ENCODE data around the gene RHOBTB3. TPM values are rescaled to one million over a fixed set of nuclear protein-coding genes. Genes with fewer than 3 reads are reported as not detected.

RHOBTB3 gene
- total RNA-seq, 2 donors from 2014 or later = 432 to 444 TPM

DNA sequence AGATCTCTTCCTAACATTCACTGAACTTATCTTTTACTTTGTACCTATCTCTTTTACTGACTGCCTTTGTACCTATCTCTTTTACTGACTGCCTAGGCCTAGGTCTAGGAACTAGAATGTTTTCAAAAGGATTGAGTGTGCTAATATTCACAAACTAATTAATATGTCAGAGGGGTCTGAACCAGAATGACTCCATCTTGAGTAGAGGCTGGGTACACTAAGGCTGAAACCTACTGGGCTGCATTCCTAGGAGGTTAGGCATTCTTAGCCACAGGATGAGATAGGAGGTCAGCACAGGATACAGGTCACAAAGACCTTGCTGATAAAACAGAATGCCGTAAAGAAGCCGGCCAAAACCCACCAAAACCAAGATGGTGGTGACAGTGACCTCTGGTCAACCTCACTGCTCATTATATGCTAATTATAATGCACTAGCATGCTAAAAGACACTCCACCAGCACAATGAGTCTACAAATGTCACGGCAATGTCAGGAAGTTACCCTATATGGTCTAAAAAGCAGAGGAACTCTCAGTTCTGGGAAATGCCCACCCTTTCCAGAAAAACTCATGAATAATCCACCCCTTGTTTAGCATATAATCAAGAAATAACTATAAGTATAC, 2.5 kb upstream of the RHOBTB3 start:
- H3K27ac ChIP-seq (ENCODE audit: low read depth, low read length) = no peak overlapping the region
- H3K9me3 Mint-ChIP-seq = no peaks in the 10 kb centered on the region
- H3K27me3 Mint-ChIP-seq (ENCODE audit: insufficient read depth) = peaks cover 10% of the 10 kb centered on the region
- peaks cover 8% of the 10 kb centered on the region for H3K4me1 ChIP-seq (ENCODE audit: control insufficient read depth, insufficient read depth, low read length)
- H3K4me3 ChIP-seq (ENCODE audit: low read length) = no peak overlapping the region
- 77 to 87% methylated on average over 3 of the region's 3 CpGs for WGBS, 2 experiments (ENCODE audit: insufficient coverage in 1 of 2, insufficient read length in 1 of 2)
- peak; percentile 61 for DNase-seq
- H3K4me1 Mint-ChIP-seq = peaks cover 56% of the 10 kb centered on the region
- peak overlapping the region; percentile 65 for H3K27ac Mint-ChIP-seq
- H3K36me3 ChIP-seq (ENCODE audit: control insufficient read depth, insufficient read depth, low read length) = peaks cover 68% of the 10 kb centered on the region
- H3K36me3 Mint-ChIP-seq (ENCODE audit: low read depth) = peaks cover 18% of the 10 kb centered on the region
- TF ChIP-seq CTCF (conservative IDR thresholded peaks at IDR 0.05) = no peak
- H3K9ac ChIP-seq (ENCODE audit: extremely low read depth, low read length, poor library complexity, severe bottlenecking) = no peak overlapping the region
- no peak overlapping the region for H3K4me3 Mint-ChIP-seq
- no peaks in the 10 kb centered on the region for H3K9me3 ChIP-seq (ENCODE audit: control insufficient read depth, low read length)
- H3K27me3 ChIP-seq (ENCODE audit: control insufficient read depth, insufficient read depth, low read length, poor library complexity, severe bottlenecking) = no peaks in the 10 kb centered on the region

GRCh38 chr5:95729115-95730010, 1.8 kb upstream of the RHOBTB3 start:
- Histone ChIP-seq H3K27me3 (ENCODE audit: control insufficient read depth, insufficient read depth, low read length, poor library complexity, severe bottlenecking) (no peaks in the 10 kb centered on the region), H3K4me1 (ENCODE audit: control insufficient read depth, insufficient read depth, low read length) (peaks cover 8% of the 10 kb centered on the region), H3K27ac (ENCODE audit: low read depth, low read length) (no peak overlapping the region), H3K9me3 (ENCODE audit: control insufficient read depth, low read length) (no peaks in the 10 kb centered on the region), H3K36me3 (ENCODE audit: control insufficient read depth, insufficient read depth, low read length) (peaks cover 69% of the 10 kb centered on the region), H3K9ac (ENCODE audit: extremely low read depth, low read length, poor library complexity, severe bottlenecking) (no peak overlapping the region), H3K4me3 (ENCODE audit: low read length) (peak overlapping the region; percentile 89)
- no peak for TF ChIP-seq CTCF (conservative IDR thresholded peaks at IDR 0.05)
- peaks cover 10% of the 10 kb centered on the region for H3K27me3 Mint-ChIP-seq (ENCODE audit: insufficient read depth)
- DNase-seq = no peak
- H3K4me3 Mint-ChIP-seq = peak overlapping the region; percentile 90
- peak overlapping the region; percentile 65 for H3K27ac Mint-ChIP-seq
- peaks cover 24% of the 10 kb centered on the region for H3K36me3 Mint-ChIP-seq (ENCODE audit: low read depth)
- no peaks in the 10 kb centered on the region for H3K9me3 Mint-ChIP-seq
- peaks cover 51% of the 10 kb centered on the region for H3K4me1 Mint-ChIP-seq
- 91 to 93% methylated on average over 6 to 7 of the region's 8 CpGs for WGBS, 2 experiments (ENCODE audit: insufficient coverage in 1 of 2, insufficient read length in 1 of 2)

DNA sequence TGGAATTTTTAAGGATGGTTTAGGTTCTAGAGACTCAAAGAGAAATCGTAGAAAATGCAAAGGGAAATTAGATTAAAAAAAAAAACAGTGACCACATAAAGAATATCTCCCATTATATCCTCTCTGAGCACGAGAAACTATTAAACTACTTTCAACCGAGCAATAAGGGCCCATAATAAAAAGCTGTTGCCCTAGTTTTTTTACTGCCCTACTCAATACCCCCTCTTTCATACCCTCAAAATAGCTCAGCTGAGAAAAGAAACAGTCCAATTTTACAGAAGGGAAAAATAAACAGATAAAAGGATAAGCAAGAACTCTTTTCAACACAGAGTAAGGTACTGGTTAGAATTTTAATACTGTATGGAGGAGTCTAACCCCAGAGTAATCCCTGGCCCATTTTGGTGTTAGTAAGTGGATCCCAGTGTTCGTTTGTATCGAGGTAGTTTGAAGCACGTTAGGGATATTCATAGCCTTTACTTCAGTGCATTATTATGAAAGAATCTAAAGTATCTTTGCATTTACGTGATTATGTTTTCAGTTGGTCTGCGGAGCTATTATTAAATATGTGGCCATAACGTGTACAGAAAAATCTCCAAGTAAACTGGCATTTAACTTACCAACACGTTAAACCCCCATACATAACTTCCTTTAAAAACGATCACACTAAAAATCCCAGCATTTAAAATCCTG, 980 bp upstream of the RHOBTB3 start:
- H3K4me3 Mint-ChIP-seq = peak overlapping the region; percentile 90
- no peak for DNase-seq
- H3K9me3 Mint-ChIP-seq = no peaks in the 10 kb centered on the region
- Histone ChIP-seq H3K4me3 (ENCODE audit: low read length) (peak overlapping the region; percentile 89), H3K27ac (ENCODE audit: low read depth, low read length) (peak overlapping the region; percentile 84), H3K4me1 (ENCODE audit: control insufficient read depth, insufficient read depth, low read length) (peaks cover 8% of the 10 kb centered on the region), H3K9me3 (ENCODE audit: control insufficient read depth, low read length) (no peaks in the 10 kb centered on the region), H3K27me3 (ENCODE audit: control insufficient read depth, insufficient read depth, low read length, poor library complexity, severe bottlenecking) (no peaks in the 10 kb centered on the region), H3K9ac (ENCODE audit: extremely low read depth, low read length, poor library complexity, severe bottlenecking) (peak overlapping the region; percentile 98), H3K36me3 (ENCODE audit: control insufficient read depth, insufficient read depth, low read length) (peaks cover 71% of the 10 kb centered on the region)
- peaks cover 11% of the 10 kb centered on the region for H3K27me3 Mint-ChIP-seq (ENCODE audit: insufficient read depth)
- H3K36me3 Mint-ChIP-seq (ENCODE audit: low read depth) = peaks cover 32% of the 10 kb centered on the region
- H3K27ac Mint-ChIP-seq = peak overlapping the region; percentile 76
- WGBS, 2 experiments (ENCODE audit: insufficient coverage in 1 of 2, insufficient read length in 1 of 2) = 35 to 83% methylated on average over 2 to 10 of the region's 11 CpGs
- H3K4me1 Mint-ChIP-seq = peaks cover 55% of the 10 kb centered on the region
- TF ChIP-seq CTCF (conservative IDR thresholded peaks at IDR 0.05) = no peak

Measured in endodermal cell (in vitro differentiated cells).